ENCODE results near the gene TMBIM1.

TMBIM1 gene

DNA sequence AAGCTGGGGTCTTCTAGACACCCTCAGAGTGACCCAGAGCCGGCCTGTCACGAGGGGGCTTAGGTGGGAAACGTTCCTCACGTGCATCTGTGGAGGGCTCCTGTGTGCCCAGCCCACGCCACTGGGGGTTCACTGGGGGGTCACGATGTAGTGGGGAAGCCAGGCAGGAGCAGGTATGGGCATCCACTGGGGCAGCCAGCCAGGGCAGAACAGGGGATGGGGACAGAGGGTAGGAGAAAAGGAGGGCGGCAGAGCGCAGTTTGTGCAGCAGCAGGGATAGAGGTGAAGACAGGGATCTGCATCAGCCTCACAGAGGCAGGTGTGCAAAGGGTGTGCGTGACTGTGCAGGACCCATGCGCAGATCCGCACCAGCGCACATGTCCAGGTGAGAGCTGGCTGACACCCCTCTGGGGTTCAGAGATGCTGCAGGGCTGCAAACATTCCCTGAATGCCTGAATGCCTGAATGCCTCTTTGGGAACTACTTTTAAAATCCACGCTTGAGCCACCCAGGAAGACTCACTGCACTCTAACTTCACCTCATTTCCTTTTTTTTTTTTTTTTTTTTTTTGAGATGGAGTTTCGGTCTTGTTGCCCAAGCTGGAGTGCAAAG lies 11.9 kb downstream of the TMBIM1 start:
- no peaks in the 10 kb centered on the region for H3K27me3 ChIP-seq (replicated peaks; ENCODE audit: control insufficient read depth, insufficient read depth, low read length)
- DNase-seq (ENCODE audit: extremely low read depth, insufficient read length), result no peak
- TF ChIP-seq, protein P1, sequence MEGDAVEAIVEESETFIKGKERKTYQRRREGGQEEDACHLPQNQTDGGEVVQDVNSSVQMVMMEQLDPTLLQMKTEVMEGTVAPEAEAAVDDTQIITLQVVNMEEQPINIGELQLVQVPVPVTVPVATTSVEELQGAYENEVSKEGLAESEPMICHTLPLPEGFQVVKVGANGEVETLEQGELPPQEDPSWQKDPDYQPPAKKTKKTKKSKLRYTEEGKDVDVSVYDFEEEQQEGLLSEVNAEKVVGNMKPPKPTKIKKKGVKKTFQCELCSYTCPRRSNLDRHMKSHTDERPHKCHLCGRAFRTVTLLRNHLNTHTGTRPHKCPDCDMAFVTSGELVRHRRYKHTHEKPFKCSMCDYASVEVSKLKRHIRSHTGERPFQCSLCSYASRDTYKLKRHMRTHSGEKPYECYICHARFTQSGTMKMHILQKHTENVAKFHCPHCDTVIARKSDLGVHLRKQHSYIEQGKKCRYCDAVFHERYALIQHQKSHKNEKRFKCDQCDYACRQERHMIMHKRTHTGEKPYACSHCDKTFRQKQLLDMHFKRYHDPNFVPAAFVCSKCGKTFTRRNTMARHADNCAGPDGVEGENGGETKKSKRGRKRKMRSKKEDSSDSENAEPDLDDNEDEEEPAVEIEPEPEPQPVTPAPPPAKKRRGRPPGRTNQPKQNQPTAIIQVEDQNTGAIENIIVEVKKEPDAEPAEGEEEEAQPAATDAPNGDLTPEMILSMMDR (IDR thresholded peaks at IDR 0.05; ENCODE audit: insufficient read depth, low read length, poor library complexity, severe bottlenecking), result no peak
- H3K36me3 ChIP-seq (ENCODE audit: control insufficient read depth, insufficient read depth, low read length), result peaks cover 31% of the 10 kb centered on the region
- H3K4me3 ChIP-seq (replicated peaks; ENCODE audit: low read depth, low read length), result no peak overlapping the region

- TF ChIP-seq, protein P1 (IDR thresholded peaks at IDR 0.05; ENCODE audit: insufficient read depth, low read length, poor library complexity, severe bottlenecking), result no peak
- no peak overlapping the region for H3K4me3 ChIP-seq (replicated peaks; ENCODE audit: low read depth, low read length)
- H3K36me3 ChIP-seq (ENCODE audit: control insufficient read depth, insufficient read depth, low read length), result peaks cover 33% of the 10 kb centered on the region
- no peak for DNase-seq (ENCODE audit: extremely low read depth, insufficient read length)
- H3K27me3 ChIP-seq (replicated peaks; ENCODE audit: control insufficient read depth, insufficient read depth, low read length), result no peaks in the 10 kb centered on the region
These were observed 13.6 kb downstream of the TMBIM1 start for GRCh38 chr2:218278531-218279360.

GRCh38 chr2:218277921-218278320 lies 14.4 kb downstream of the TMBIM1 start:
- Histone ChIP-seq H3K27me3 (replicated peaks; ENCODE audit: control insufficient read depth, insufficient read depth, low read length) (no peaks in the 10 kb centered on the region), H3K36me3 (ENCODE audit: control insufficient read depth, insufficient read depth, low read length) (peaks cover 32% of the 10 kb centered on the region), H3K4me3 (replicated peaks; ENCODE audit: low read depth, low read length) (no peak overlapping the region)
- TF ChIP-seq, protein P1 (IDR thresholded peaks at IDR 0.05; ENCODE audit: insufficient read depth, low read length, poor library complexity, severe bottlenecking), result no peak
- DNase-seq (ENCODE audit: extremely low read depth, insufficient read length), result no peak

DNA sequence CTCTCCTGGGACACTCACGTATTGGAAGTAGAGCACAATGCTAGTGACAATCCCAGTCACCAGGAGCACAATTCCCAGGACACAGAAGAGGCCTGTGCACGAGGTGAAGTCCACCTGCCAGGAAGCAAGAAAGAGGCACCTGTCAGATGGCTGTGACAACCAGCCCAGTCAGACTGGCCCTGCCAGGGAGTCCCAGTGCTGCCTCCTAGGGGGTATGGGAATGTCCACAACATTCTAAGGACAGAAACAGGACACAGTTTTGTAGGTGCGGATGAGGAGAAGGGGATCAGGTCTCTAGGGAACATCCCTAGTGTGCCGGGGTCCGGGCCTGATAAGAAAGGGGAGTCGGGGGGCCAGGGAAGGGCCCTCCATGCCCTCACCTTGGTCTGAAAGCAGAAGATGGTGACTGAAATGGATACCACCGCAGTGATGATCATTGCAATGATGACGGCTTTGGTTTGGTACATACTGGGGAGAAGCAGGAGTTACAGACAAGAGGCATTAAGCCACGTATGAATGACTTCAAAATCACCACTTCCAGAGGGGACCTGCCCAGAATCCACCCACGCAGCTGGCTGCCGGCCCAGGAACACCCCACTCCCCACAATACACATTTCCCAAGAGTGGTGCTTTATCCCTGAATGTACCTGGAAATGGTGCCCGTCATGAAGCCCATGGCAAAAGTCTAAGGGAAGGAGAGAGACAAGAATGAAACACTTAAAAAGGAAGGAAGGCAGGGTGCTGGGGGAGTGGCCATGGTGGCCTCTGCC lies 15.1 kb downstream of the TMBIM1 start:
- DNase-seq (ENCODE audit: extremely low read depth, insufficient read length), result no peak
- TF ChIP-seq, protein P1 (IDR thresholded peaks at IDR 0.05; ENCODE audit: insufficient read depth, low read length, poor library complexity, severe bottlenecking), result no peak
- peaks cover 32% of the 10 kb centered on the region for H3K36me3 ChIP-seq (ENCODE audit: control insufficient read depth, insufficient read depth, low read length)
- H3K27me3 ChIP-seq (replicated peaks; ENCODE audit: control insufficient read depth, insufficient read depth, low read length), result no peaks in the 10 kb centered on the region
- no peak overlapping the region for H3K4me3 ChIP-seq (replicated peaks; ENCODE audit: low read depth, low read length)

DNA sequence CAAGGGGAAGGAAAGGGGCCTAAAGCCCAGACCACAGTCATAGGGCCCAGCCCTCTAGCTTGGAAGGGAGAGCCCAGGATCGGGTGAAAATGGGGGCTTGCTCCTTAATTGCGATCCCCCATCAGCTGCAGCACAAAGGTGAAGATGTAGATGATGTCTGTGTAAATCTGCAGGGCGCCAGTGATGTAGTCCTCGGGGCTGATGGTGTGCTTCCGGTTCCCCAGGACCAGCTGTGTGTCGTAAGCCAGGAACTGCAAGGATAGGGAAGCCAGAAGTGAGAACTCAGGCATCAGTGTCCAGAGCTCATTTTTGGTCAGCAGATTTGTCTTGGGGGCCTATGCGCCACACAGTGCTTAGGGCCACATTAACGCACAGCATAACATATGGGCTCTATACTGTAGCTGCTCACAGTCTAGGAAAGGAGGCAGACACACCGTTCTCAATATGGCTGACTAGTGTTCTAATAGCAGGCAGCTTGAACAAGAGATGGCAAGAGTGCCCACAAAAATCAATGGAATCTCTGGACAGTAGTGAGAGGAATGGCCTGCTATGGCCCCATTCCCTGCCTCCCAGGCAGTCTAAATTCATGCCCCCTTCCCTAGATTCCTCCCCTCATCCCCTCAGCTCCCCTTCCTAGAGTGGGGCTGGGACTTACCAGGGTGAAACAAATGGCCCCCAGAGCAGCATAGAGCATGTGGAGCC lies 16.8 kb downstream of the TMBIM1 start:
- Histone ChIP-seq H3K36me3 (ENCODE audit: control insufficient read depth, insufficient read depth, low read length) (peaks cover 29% of the 10 kb centered on the region), H3K27me3 (replicated peaks; ENCODE audit: control insufficient read depth, insufficient read depth, low read length) (no peaks in the 10 kb centered on the region), H3K4me3 (replicated peaks; ENCODE audit: low read depth, low read length) (no peak overlapping the region)
- no peak for DNase-seq (ENCODE audit: extremely low read depth, insufficient read length)
- TF ChIP-seq, protein P1 (IDR thresholded peaks at IDR 0.05; ENCODE audit: insufficient read depth, low read length, poor library complexity, severe bottlenecking), result no peak
